HG02642 (cell line): ENCODE data around the gene LEMD2.

Source experiments
- ATAC-seq: cut with Tn5 transposase; IDR thresholded peaks from one replicate; pipeline ENCODE4 v1.9.1; 2021; ENCODE audit warnings: mild to moderate bottlenecking; ENCODE audit not compliant: unreplicated experiment, poor library complexity

The LEMD2 gene

GRCh38 chr6:33761922-33762629, 26.9 kb downstream of the LEMD2 start:
- ATAC-seq, result no peak

- no peak for ATAC-seq
Observed at GRCh38 chr6:33761581-33761921, 27.4 kb downstream of the LEMD2 start.

GRCh38 chr6:33759887-33760629, 28.9 kb downstream of the LEMD2 start:
- ATAC-seq, result no peak

- no peak for ATAC-seq
Observed at GRCh38 chr6:33758815-33759216, 30.1 kb downstream of the LEMD2 start.

- ATAC-seq, result no peak
Observed at GRCh38 chr6:33757906-33758305, 31.0 kb downstream of the LEMD2 start.

- no peak for ATAC-seq
Observed at GRCh38 chr6:33757113-33757512, 31.8 kb downstream of the LEMD2 start.

- ATAC-seq, result no peak
Observed at GRCh38 chr6:33756211-33756954, 32.5 kb downstream of the LEMD2 start.

GRCh38 chr6:33755070-33755869, 33.7 kb downstream of the LEMD2 start:
- no peak for ATAC-seq

- no peak for ATAC-seq
Observed at GRCh38 chr6:33754222-33754621, 34.7 kb downstream of the LEMD2 start.

GRCh38 chr6:33752646-33753015, 36.3 kb downstream of the LEMD2 start:
- ATAC-seq, result no peak

- ATAC-seq, result no peak
Observed at GRCh38 chr6:33751771-33752645, 36.9 kb downstream of the LEMD2 start.

- ATAC-seq, result no peak
Observed at GRCh38 chr6:33750244-33750991, 38.5 kb downstream of the LEMD2 start.

GRCh38 chr6:33749401-33749800, 39.5 kb downstream of the LEMD2 start:
- no peak for ATAC-seq

GRCh38 chr6:33748841-33749240, 40.1 kb downstream of the LEMD2 start:
- no peak for ATAC-seq

- no peak for ATAC-seq
Observed at GRCh38 chr6:33747823-33748222, 41.1 kb downstream of the LEMD2 start.

GRCh38 chr6:33746651-33747100, 42.3 kb downstream of the LEMD2 start, which contains the start of gene IP6K3:
IP6K3 (minus strand) TSS chr6:33746905; CDS start chr6:33735476, 11,429 bp downstream.
- ATAC-seq, result no peak

GRCh38 chr6:33746036-33746600, 42.8 kb downstream of the LEMD2 start:
- ATAC-seq, result no peak

- ATAC-seq, result no peak
Observed at GRCh38 chr6:33745548-33745947, 43.4 kb downstream of the LEMD2 start.
